Measurements from ENCODE around the gene PTGR2. TPM values are rescaled to one million over a fixed set of nuclear protein-coding genes. Genes with fewer than 3 reads are reported as not detected.

PTGR2 gene
- total RNA-seq = 13.3 TPM
- 5.5 TPM for polyA plus RNA-seq

- peak; percentile 92 for DNase-seq (ENCODE audit: extremely low spot score)
- Histone ChIP-seq H3K27ac (ENCODE audit: low read depth) (peak within 1 kb of the TSS; percentile 85), H3K4me3 (ENCODE audit: low read depth, low read length) (peak within 1 kb of the TSS; percentile 47), H3K4me1 (ENCODE audit: insufficient read depth) (no peaks in the 10 kb centered on the region), H3K36me3 (ENCODE audit: insufficient read depth) (no peaks in the 10 kb centered on the region)
- under 1% methylated on average over 51 of the region's 51 CpGs for WGBS
These were observed at the start of gene PTGR2 for GRCh38 chr14:73851567-73852382. TSS of gene PTGR2 (plus strand) at chr14:73851831. CDS start at chr14:73858863, 7,032 bp downstream.

- Histone ChIP-seq H3K4me3 (ENCODE audit: low read depth, low read length) (no peak overlapping the region), H3K4me1 (ENCODE audit: insufficient read depth) (no peaks in the 10 kb centered on the region), H3K36me3 (ENCODE audit: insufficient read depth) (no peaks in the 10 kb centered on the region), H3K27ac (ENCODE audit: low read depth) (no peak overlapping the region)
- no peak for DNase-seq (ENCODE audit: extremely low spot score)
- WGBS = 80% methylated on average over 10 of the region's 10 CpGs
These were observed 49.0 kb upstream of the PTGR2 start for GRCh38 chr14:73802431-73803188.

GRCh38 chr14:73804636-73805035 is 47.0 kb upstream of the PTGR2 start:
- Histone ChIP-seq H3K4me3 (ENCODE audit: low read depth, low read length) (no peak overlapping the region), H3K36me3 (ENCODE audit: insufficient read depth) (no peaks in the 10 kb centered on the region), H3K27ac (ENCODE audit: low read depth) (no peak overlapping the region), H3K4me1 (ENCODE audit: insufficient read depth) (no peaks in the 10 kb centered on the region)
- WGBS = 89% methylated on average over 2 of the region's 2 CpGs
- DNase-seq (ENCODE audit: extremely low spot score) = no peak

GRCh38 chr14:73807457-73807856 is 44.2 kb upstream of the PTGR2 start:
- DNase-seq (ENCODE audit: extremely low spot score) = no peak
- Histone ChIP-seq H3K4me3 (ENCODE audit: low read depth, low read length) (no peak overlapping the region), H3K36me3 (ENCODE audit: insufficient read depth) (no peaks in the 10 kb centered on the region), H3K4me1 (ENCODE audit: insufficient read depth) (no peaks in the 10 kb centered on the region), H3K27ac (ENCODE audit: low read depth) (no peak overlapping the region)
- WGBS = 100% methylated on average over 1 of the region's 1 CpG

GRCh38 chr14:73809391-73809790 is 42.2 kb upstream of the PTGR2 start:
- no peaks in the 10 kb centered on the region for H3K36me3 ChIP-seq (ENCODE audit: insufficient read depth)
- no peak for DNase-seq (ENCODE audit: extremely low spot score)
- H3K4me1 ChIP-seq (ENCODE audit: insufficient read depth) = no peaks in the 10 kb centered on the region
- no peak overlapping the region for H3K27ac ChIP-seq (ENCODE audit: low read depth)
- H3K4me3 ChIP-seq (ENCODE audit: low read depth, low read length) = no peak overlapping the region
- WGBS = 69% methylated on average over 6 of the region's 6 CpGs

- H3K4me3 ChIP-seq (ENCODE audit: low read depth, low read length) = no peak overlapping the region
- H3K4me1 ChIP-seq (ENCODE audit: insufficient read depth) = no peaks in the 10 kb centered on the region
- H3K36me3 ChIP-seq (ENCODE audit: insufficient read depth) = no peaks in the 10 kb centered on the region
- no peak for DNase-seq (ENCODE audit: extremely low spot score)
- no peak overlapping the region for H3K27ac ChIP-seq (ENCODE audit: low read depth)
- WGBS = 81% methylated on average over 13 of the region's 13 CpGs
These were observed 41.0 kb upstream of the PTGR2 start for GRCh38 chr14:73810478-73811163.

- DNase-seq (ENCODE audit: extremely low spot score) = no peak
- WGBS = 90% methylated on average over 2 of the region's 2 CpGs
- Histone ChIP-seq H3K4me3 (ENCODE audit: low read depth, low read length) (no peak overlapping the region), H3K27ac (ENCODE audit: low read depth) (no peak overlapping the region), H3K4me1 (ENCODE audit: insufficient read depth) (no peaks in the 10 kb centered on the region), H3K36me3 (ENCODE audit: insufficient read depth) (no peaks in the 10 kb centered on the region)
These were observed 40.5 kb upstream of the PTGR2 start for GRCh38 chr14:73811164-73811503.

GRCh38 chr14:73814153-73814552 is 37.5 kb upstream of the PTGR2 start:
- Histone ChIP-seq H3K4me3 (ENCODE audit: low read depth, low read length) (no peak overlapping the region), H3K4me1 (ENCODE audit: insufficient read depth) (no peaks in the 10 kb centered on the region), H3K27ac (ENCODE audit: low read depth) (no peak overlapping the region), H3K36me3 (ENCODE audit: insufficient read depth) (no peaks in the 10 kb centered on the region)
- no peak for DNase-seq (ENCODE audit: extremely low spot score)
- WGBS = 70% methylated on average over 4 of the region's 4 CpGs

- DNase-seq (ENCODE audit: extremely low spot score) = no peak
- Histone ChIP-seq H3K4me1 (ENCODE audit: insufficient read depth) (no peaks in the 10 kb centered on the region), H3K36me3 (ENCODE audit: insufficient read depth) (no peaks in the 10 kb centered on the region), H3K4me3 (ENCODE audit: low read depth, low read length) (no peak overlapping the region), H3K27ac (ENCODE audit: low read depth) (no peak overlapping the region)
- WGBS = 91% methylated on average over 4 of the region's 5 CpGs
These were observed 35.8 kb upstream of the PTGR2 start for GRCh38 chr14:73815849-73816248.

GRCh38 chr14:73816393-73816816 is 35.2 kb upstream of the PTGR2 start:
- H3K4me1 ChIP-seq (ENCODE audit: insufficient read depth) = no peaks in the 10 kb centered on the region
- WGBS = 44% methylated on average over 4 of the region's 4 CpGs
- H3K4me3 ChIP-seq (ENCODE audit: low read depth, low read length) = no peak overlapping the region
- DNase-seq (ENCODE audit: extremely low spot score) = no peak
- H3K27ac ChIP-seq (ENCODE audit: low read depth) = no peak overlapping the region
- H3K36me3 ChIP-seq (ENCODE audit: insufficient read depth) = no peaks in the 10 kb centered on the region

- H3K36me3 ChIP-seq (ENCODE audit: insufficient read depth) = no peaks in the 10 kb centered on the region
- H3K27ac ChIP-seq (ENCODE audit: low read depth) = no peak overlapping the region
- H3K4me3 ChIP-seq (ENCODE audit: low read depth, low read length) = no peak overlapping the region
- WGBS = 91% methylated on average over 7 of the region's 7 CpGs
- H3K4me1 ChIP-seq (ENCODE audit: insufficient read depth) = no peaks in the 10 kb centered on the region
- DNase-seq (ENCODE audit: extremely low spot score) = no peak
These were observed 34.5 kb upstream of the PTGR2 start for GRCh38 chr14:73817020-73817655.

GRCh38 chr14:73818821-73819220 is 32.8 kb upstream of the PTGR2 start:
- Histone ChIP-seq H3K27ac (ENCODE audit: low read depth) (no peak overlapping the region), H3K4me3 (ENCODE audit: low read depth, low read length) (no peak overlapping the region), H3K4me1 (ENCODE audit: insufficient read depth) (no peaks in the 10 kb centered on the region), H3K36me3 (ENCODE audit: insufficient read depth) (no peaks in the 10 kb centered on the region)
- 87% methylated on average over 9 of the region's 9 CpGs for WGBS
- no peak for DNase-seq (ENCODE audit: extremely low spot score)

GRCh38 chr14:73820631-73821030 is 31.0 kb upstream of the PTGR2 start:
- Histone ChIP-seq H3K4me3 (ENCODE audit: low read depth, low read length) (no peak overlapping the region), H3K27ac (ENCODE audit: low read depth) (no peak overlapping the region), H3K4me1 (ENCODE audit: insufficient read depth) (no peaks in the 10 kb centered on the region), H3K36me3 (ENCODE audit: insufficient read depth) (no peaks in the 10 kb centered on the region)
- 84% methylated on average over 3 of the region's 3 CpGs for WGBS
- DNase-seq (ENCODE audit: extremely low spot score) = no peak
